ENCODE data around the gene PLPPR1. TPM values are rescaled to one million over a fixed set of nuclear protein-coding genes. Genes with fewer than 3 reads are reported as not detected.

The PLPPR1 gene
- total and polyA plus RNA-seq, 2 donors (not counting 1 experiment from before 2014, with no cell fraction given), result not detected

GRCh38 chr9:101083448-101084202, 55.1 kb downstream of the PLPPR1 start:
- no peak overlapping the region for H2AFZ ChIP-seq (ENCODE audit: low read length)
- DNase-seq (ENCODE audit: low read depth in 2 of 2), result no peak
- no peaks in the 10 kb centered on the region for H3K9me3 ChIP-seq (ENCODE audit: control insufficient read depth, insufficient read depth, low read depth, low read length)
- TF ChIP-seq EZH2 (IDR thresholded peaks at IDR 0.05; ENCODE audit: low read length, missing control alignments), result no peak
- TF ChIP-seq CTCF (conservative IDR thresholded peaks at IDR 0.05 in 1 of 2, IDR thresholded peaks at IDR 0.05 in 1 of 2; ENCODE audit: low read depth in 1 of 2, low read length in 2 of 2), result no peak
- no peak overlapping the region for H3K9ac ChIP-seq (ENCODE audit: insufficient read depth, low read length)
- H3K27ac ChIP-seq (ENCODE audit: insufficient read depth, low read length), result no peak overlapping the region
- H3K4me1 ChIP-seq (ENCODE audit: control insufficient read depth, extremely low read depth, insufficient read depth, low read length), result no peaks in the 10 kb centered on the region
- H3K36me3 ChIP-seq (ENCODE audit: control insufficient read depth, insufficient read depth, low read length), result no peaks in the 10 kb centered on the region
- no peak overlapping the region for H3K4me2 ChIP-seq (ENCODE audit: extremely low read depth, insufficient read depth, low read length)
- H4K20me1 ChIP-seq (ENCODE audit: control insufficient read depth, extremely low read depth, insufficient read depth, low read length), result no peaks in the 10 kb centered on the region
- H3K27me3 ChIP-seq (ENCODE audit: control insufficient read depth, insufficient read depth, low read length), result no peaks in the 10 kb centered on the region
- no peak overlapping the region for H3K4me3 ChIP-seq (replicated peaks in 1 of 4; ENCODE audit: control extremely low read depth in 1 of 4, insufficient read depth in 1 of 4, low read depth in 3 of 4, low read length in 4 of 4)
- no peaks in the 10 kb centered on the region for H3K79me2 ChIP-seq (ENCODE audit: control insufficient read depth, insufficient read depth, low read length)

GRCh38 chr9:101087426-101087825, 58.9 kb downstream of the PLPPR1 start:
- no peaks in the 10 kb centered on the region for H3K27me3 ChIP-seq (ENCODE audit: control insufficient read depth, insufficient read depth, low read length)
- no peaks in the 10 kb centered on the region for H3K36me3 ChIP-seq (ENCODE audit: control insufficient read depth, insufficient read depth, low read length)
- no peak overlapping the region for H2AFZ ChIP-seq (ENCODE audit: low read length)
- no peaks in the 10 kb centered on the region for H3K9me3 ChIP-seq (ENCODE audit: control insufficient read depth, insufficient read depth, low read depth, low read length)
- no peak overlapping the region for H3K9ac ChIP-seq (ENCODE audit: insufficient read depth, low read length)
- H3K4me1 ChIP-seq (ENCODE audit: control insufficient read depth, extremely low read depth, insufficient read depth, low read length), result no peaks in the 10 kb centered on the region
- H4K20me1 ChIP-seq (ENCODE audit: control insufficient read depth, extremely low read depth, insufficient read depth, low read length), result no peaks in the 10 kb centered on the region
- no peak overlapping the region for H3K27ac ChIP-seq (ENCODE audit: insufficient read depth, low read length)
- no peak overlapping the region for H3K4me2 ChIP-seq (ENCODE audit: extremely low read depth, insufficient read depth, low read length)
- no peak for DNase-seq (ENCODE audit: low read depth in 2 of 2)
- H3K4me3 ChIP-seq (replicated peaks in 1 of 4; ENCODE audit: control extremely low read depth in 1 of 4, insufficient read depth in 1 of 4, low read depth in 3 of 4, low read length in 4 of 4), result no peak overlapping the region
- H3K79me2 ChIP-seq (ENCODE audit: control insufficient read depth, insufficient read depth, low read length), result no peaks in the 10 kb centered on the region
- TF ChIP-seq EZH2 (IDR thresholded peaks at IDR 0.05; ENCODE audit: low read length, missing control alignments) (no peak), CTCF (conservative IDR thresholded peaks at IDR 0.05 in 1 of 2, IDR thresholded peaks at IDR 0.05 in 1 of 2; ENCODE audit: low read depth in 1 of 2, low read length in 2 of 2) (no peak)

DNA sequence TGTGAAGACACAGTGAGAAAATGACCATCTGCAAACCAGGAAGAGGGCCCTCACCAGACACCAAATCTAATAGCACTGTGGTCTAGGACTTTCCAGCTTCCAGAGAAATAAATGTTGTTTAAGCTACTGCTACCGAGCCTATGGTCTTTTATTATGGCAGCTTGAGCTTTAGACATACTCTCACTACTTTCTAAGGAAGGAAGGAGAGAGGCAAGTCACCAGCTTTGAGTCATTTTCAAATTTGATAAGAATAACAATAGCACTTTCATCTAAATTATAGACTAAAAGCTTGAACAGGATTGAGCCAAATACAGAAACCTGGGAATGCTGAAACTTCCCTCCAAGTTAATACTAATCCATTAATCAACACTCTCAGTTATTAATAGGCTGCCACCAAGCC, 64.4 kb downstream of the PLPPR1 start:
- no peaks in the 10 kb centered on the region for H3K27me3 ChIP-seq (ENCODE audit: control insufficient read depth, insufficient read depth, low read length)
- no peak for TF ChIP-seq CTCF (conservative IDR thresholded peaks at IDR 0.05 in 1 of 2, IDR thresholded peaks at IDR 0.05 in 1 of 2; ENCODE audit: low read depth in 1 of 2, low read length in 2 of 2)
- TF ChIP-seq EZH2 (IDR thresholded peaks at IDR 0.05; ENCODE audit: low read length, missing control alignments), result no peak
- H3K4me3 ChIP-seq (replicated peaks in 1 of 4; ENCODE audit: control extremely low read depth in 1 of 4, insufficient read depth in 1 of 4, low read depth in 3 of 4, low read length in 4 of 4), result no peak overlapping the region
- H3K79me2 ChIP-seq (ENCODE audit: control insufficient read depth, insufficient read depth, low read length), result no peaks in the 10 kb centered on the region
- H3K27ac ChIP-seq (ENCODE audit: insufficient read depth, low read length), result no peak overlapping the region
- H3K4me2 ChIP-seq (ENCODE audit: extremely low read depth, insufficient read depth, low read length), result no peak overlapping the region
- H2AFZ ChIP-seq (ENCODE audit: low read length), result no peak overlapping the region
- H3K4me1 ChIP-seq (ENCODE audit: control insufficient read depth, extremely low read depth, insufficient read depth, low read length), result no peaks in the 10 kb centered on the region
- H4K20me1 ChIP-seq (ENCODE audit: control insufficient read depth, extremely low read depth, insufficient read depth, low read length), result no peaks in the 10 kb centered on the region
- H3K36me3 ChIP-seq (ENCODE audit: control insufficient read depth, insufficient read depth, low read length), result no peaks in the 10 kb centered on the region
- no peaks in the 10 kb centered on the region for H3K9me3 ChIP-seq (ENCODE audit: control insufficient read depth, insufficient read depth, low read depth, low read length)
- no peak overlapping the region for H3K9ac ChIP-seq (ENCODE audit: insufficient read depth, low read length)
- no peak for DNase-seq (ENCODE audit: low read depth in 2 of 2)
